ENCODE measurements around the gene GAS7. TPM values are rescaled to one million over a fixed set of nuclear protein-coding genes. Genes with fewer than 3 reads are reported as not detected.
"Not testable (repeated sequence)": the region's sequence is repeated elsewhere in the genome, so short reads cannot be mapped to it uniquely, and the experiment has no call there.

GAS7 gene
- polyA plus RNA-seq, 1 experiment: 1.4 TPM

DNA sequence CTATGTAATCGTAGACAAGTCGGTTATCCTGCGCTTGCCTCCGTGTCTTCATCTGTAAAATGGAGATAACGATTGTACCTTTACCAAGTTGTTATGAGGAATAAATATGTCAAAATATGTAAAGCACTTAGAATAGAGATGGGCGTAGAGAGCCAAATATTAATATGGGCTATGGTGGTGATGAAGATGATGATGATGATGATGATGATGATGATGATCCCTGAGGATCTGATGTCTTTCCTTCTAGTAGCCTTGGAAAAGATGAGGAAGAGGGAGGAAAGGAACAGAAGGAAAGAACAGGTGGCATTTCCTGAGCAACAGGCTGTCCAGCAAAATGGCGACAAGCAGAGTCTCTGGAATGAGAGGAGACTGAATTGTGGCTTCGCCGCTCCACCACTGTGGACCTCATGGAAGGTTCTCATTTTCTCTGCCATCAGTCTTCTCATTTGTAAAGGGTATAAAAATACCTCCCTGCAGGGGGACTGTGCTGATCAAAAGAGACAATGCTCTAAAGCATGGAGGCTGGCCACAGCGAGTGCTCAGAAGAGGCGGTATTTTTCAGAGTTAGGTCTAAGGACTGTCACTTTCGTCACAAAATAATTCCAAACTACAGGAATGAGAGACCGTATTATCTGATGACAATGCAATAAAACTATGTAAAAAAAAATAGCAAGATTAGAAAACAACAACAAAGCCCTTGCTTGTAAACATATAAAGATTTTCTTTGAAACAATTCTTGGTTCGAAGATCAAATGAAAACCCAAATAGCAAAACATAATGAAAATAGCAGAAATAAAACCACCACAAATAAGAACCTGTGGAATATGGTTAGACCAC is 276.2 kb downstream of the GAS7 start:
- TF ChIP-seq, protein P1, sequence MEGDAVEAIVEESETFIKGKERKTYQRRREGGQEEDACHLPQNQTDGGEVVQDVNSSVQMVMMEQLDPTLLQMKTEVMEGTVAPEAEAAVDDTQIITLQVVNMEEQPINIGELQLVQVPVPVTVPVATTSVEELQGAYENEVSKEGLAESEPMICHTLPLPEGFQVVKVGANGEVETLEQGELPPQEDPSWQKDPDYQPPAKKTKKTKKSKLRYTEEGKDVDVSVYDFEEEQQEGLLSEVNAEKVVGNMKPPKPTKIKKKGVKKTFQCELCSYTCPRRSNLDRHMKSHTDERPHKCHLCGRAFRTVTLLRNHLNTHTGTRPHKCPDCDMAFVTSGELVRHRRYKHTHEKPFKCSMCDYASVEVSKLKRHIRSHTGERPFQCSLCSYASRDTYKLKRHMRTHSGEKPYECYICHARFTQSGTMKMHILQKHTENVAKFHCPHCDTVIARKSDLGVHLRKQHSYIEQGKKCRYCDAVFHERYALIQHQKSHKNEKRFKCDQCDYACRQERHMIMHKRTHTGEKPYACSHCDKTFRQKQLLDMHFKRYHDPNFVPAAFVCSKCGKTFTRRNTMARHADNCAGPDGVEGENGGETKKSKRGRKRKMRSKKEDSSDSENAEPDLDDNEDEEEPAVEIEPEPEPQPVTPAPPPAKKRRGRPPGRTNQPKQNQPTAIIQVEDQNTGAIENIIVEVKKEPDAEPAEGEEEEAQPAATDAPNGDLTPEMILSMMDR (IDR thresholded peaks at IDR 0.05; ENCODE audit: insufficient read depth, low read depth, low read length): no peak
- CTCF ChIA-PET: interaction anchor here (0.7 to 7.2 kb wide), 4 partner anchors 22 to 695 kb away, joined by 3 to 98 read pairs (median 4); no protein-coding TSS in a partner anchor
- DNase-seq (ENCODE audit: low read depth): no peak
- no peak overlapping the region for H3K4me3 ChIP-seq (ENCODE audit: low read depth, low read length)
- H3K36me3 ChIP-seq (ENCODE audit: control insufficient read depth, insufficient read depth, low read length): no peaks in the 10 kb centered on the region
- POLR2A ChIA-PET: no interaction called here
- peaks cover 2% of the 10 kb centered on the region; the same call in 1 of the 2 replicates for H3K27me3 ChIP-seq (ENCODE audit: control insufficient read depth, insufficient read depth, low read length)

DNA sequence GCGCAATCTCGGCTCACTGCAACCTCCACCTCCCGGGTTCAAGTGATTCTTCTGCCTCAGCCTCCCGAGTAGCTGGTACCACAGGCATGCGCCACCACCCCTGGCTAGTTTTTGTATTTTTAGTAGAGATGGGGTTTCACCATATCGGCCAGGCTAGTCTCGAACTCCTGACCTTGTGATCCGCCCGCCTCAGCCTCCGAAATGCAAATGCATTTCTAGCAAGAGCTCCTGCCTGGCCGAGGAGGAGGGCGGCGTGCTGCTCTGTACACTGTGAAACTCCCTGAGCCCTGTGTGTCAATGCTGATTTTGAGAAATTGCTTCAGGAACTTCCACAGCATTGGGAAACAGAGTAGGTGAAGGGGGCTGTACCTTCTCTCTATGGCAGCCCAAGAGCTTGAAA is 277.2 kb downstream of the GAS7 start:
- H3K27me3 ChIP-seq (ENCODE audit: control insufficient read depth, insufficient read depth, low read length); H3K36me3 ChIP-seq (ENCODE audit: control insufficient read depth, insufficient read depth, low read length); POLR2A ChIA-PET; H3K4me3 ChIP-seq (ENCODE audit: low read depth, low read length); DNase-seq (ENCODE audit: low read depth): not testable (repeated sequence)
- CTCF ChIA-PET: interaction anchor here (0.7 to 2.9 kb wide), 4 partner anchors 176 to 696 kb away, joined by 3 to 7 read pairs (median 4); no protein-coding TSS in a partner anchor

DNA sequence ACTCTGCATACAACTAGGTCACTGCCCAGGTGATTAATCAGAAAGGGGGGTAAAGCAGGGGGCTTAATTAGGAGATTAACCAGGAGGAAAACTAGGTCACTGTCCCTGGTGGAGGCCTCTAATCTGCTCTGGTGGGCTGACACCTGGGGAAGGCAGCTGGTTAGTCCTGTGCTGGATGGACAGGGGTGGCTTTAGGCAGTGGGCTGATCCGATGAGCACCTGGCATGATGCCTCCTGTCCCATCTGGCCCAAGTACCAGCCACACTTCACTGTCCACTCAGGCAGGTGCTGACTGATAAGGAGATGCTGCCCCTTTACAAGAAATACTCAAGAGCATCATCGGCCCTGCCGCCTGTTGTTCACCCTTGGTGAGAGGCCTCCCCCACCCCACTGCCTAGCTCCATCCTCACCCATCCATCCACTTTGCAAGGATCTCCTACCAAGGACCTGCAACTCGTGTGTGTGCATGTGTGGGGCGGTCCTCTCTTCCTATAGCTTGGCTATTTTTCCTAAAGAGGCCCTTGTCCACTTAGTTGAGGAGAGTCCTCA is 279.5 kb downstream of the GAS7 start:
- CTCF ChIA-PET: interaction anchor here (0.7 to 2.9 kb wide), 3 partner anchors 18 to 695 kb away, joined by 3 to 7 read pairs (median 6); no protein-coding TSS in a partner anchor
- POLR2A ChIA-PET: no interaction called here
- DNase-seq (ENCODE audit: low read depth): no peak
- Histone ChIP-seq H3K27me3 (ENCODE audit: control insufficient read depth, insufficient read depth, low read length) (no peaks in the 10 kb centered on the region), H3K4me3 (ENCODE audit: low read depth, low read length) (no peak overlapping the region), H3K36me3 (ENCODE audit: control insufficient read depth, insufficient read depth, low read length) (no peaks in the 10 kb centered on the region)
- TF ChIP-seq, protein P1 (IDR thresholded peaks at IDR 0.05; ENCODE audit: insufficient read depth, low read depth, low read length): no peak

DNA sequence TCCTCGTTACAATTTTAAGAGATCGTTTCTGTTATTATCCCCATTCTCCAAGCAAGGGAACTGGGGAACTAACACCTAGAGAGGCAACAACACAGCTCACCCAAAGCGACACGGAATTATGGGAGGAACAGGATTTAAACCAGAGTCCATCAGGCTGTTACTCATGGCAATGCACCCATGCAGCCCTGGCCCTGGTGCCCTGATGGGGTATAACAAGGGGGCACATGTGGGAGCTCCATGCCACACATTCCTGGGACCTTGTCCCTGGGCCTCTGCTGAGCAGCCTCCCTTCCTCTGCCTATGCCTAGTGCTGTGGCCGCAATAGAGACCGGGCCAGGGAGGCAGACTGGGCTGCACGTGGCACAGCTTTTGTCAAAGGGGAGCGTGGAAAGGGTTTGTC is 280.1 kb downstream of the GAS7 start:
- POLR2A ChIA-PET: no interaction called here
- TF ChIP-seq, protein P1 (IDR thresholded peaks at IDR 0.05; ENCODE audit: insufficient read depth, low read depth, low read length): no peak
- CTCF ChIA-PET: interaction anchor here (0.7 to 2.1 kb wide), 2 partner anchors 18 to 696 kb away, joined by 3 to 6 read pairs; no protein-coding TSS in a partner anchor
- no peak overlapping the region for H3K4me3 ChIP-seq (ENCODE audit: low read depth, low read length)
- DNase-seq (ENCODE audit: low read depth): no peak
- no peaks in the 10 kb centered on the region for H3K27me3 ChIP-seq (ENCODE audit: control insufficient read depth, insufficient read depth, low read length)
- H3K36me3 ChIP-seq (ENCODE audit: control insufficient read depth, insufficient read depth, low read length): no peaks in the 10 kb centered on the region

DNA sequence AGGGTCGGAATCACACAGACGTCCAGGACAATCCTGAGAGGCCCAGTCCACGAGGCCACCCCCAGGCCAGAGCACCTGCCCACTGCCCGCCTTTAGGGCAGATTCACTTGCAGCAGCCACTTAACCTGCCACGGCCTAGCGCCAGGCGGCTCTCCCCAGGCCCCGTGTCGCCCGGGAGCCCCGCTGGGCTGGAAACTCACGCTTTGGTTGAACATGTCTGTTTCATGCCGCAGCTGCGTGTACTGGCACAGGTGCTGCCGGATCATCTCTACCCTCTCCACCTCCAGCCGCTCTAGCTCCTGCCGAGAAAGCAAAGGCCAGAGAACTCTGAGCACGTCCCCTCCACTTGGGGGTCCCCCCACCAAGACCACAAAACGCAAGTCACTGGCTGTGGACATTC is 280.6 kb downstream of the GAS7 start:
- CTCF ChIA-PET: interaction anchor here (1.0 to 2.1 kb wide), 3 partner anchors 11 to 699 kb away, joined by 4 to 10 read pairs (median 6); no protein-coding TSS in a partner anchor
- POLR2A ChIA-PET: no interaction called here

More for the DNA sequence above, 280.6 kb downstream of the GAS7 start:
- H3K4me3 ChIP-seq (ENCODE audit: low read depth, low read length): no peak overlapping the region
- H3K36me3 ChIP-seq (ENCODE audit: control insufficient read depth, insufficient read depth, low read length): no peaks in the 10 kb centered on the region
- no peaks in the 10 kb centered on the region for H3K27me3 ChIP-seq (ENCODE audit: control insufficient read depth, insufficient read depth, low read length)
- TF ChIP-seq, protein P1 (IDR thresholded peaks at IDR 0.05; ENCODE audit: insufficient read depth, low read depth, low read length): no peak
- no peak for DNase-seq (ENCODE audit: low read depth)
